GM10248 (cell line): Measurements from ENCODE around the gene KRTAP5-10.
"Not testable (repeated sequence)": the region's sequence is repeated elsewhere in the genome, so short reads cannot be mapped to it uniquely, and the experiment has no call there.

Experiments
- CTCF ChIA-PET: fragments of 300-600 bp; sonication (Branson Sonifier 250); formaldehyde crosslinking; extraction: SDS; loops from one replicate; lab custom pipeline; 2021; ENCODE audit warnings: antibody characterized with exemption; lab: Yijun Ruan, JAX
- POLR2A ChIA-PET: fragments of 350-650 bp; sonication (Branson Sonifier 250); formaldehyde crosslinking; extraction: SDS; loops from one replicate; lab custom pipeline; 2020; ENCODE audit warnings: antibody characterized with exemption; lab: Yijun Ruan, JAX
- DNase-seq: peaks from one replicate; pipeline ENCODE4 v3.0.0; 2012; ENCODE audit errors: extremely low spot score
- TF ChIP-seq, protein P1 (sequence below): IDR thresholded peaks from 2 replicates; pipeline ENCODE4 v1.5.1; 2012; ENCODE audit warnings: mild to moderate bottlenecking, low read depth; ENCODE audit errors: extremely low read depth, missing control alignments, control extremely low read depth

KRTAP5-10 gene

DNA sequence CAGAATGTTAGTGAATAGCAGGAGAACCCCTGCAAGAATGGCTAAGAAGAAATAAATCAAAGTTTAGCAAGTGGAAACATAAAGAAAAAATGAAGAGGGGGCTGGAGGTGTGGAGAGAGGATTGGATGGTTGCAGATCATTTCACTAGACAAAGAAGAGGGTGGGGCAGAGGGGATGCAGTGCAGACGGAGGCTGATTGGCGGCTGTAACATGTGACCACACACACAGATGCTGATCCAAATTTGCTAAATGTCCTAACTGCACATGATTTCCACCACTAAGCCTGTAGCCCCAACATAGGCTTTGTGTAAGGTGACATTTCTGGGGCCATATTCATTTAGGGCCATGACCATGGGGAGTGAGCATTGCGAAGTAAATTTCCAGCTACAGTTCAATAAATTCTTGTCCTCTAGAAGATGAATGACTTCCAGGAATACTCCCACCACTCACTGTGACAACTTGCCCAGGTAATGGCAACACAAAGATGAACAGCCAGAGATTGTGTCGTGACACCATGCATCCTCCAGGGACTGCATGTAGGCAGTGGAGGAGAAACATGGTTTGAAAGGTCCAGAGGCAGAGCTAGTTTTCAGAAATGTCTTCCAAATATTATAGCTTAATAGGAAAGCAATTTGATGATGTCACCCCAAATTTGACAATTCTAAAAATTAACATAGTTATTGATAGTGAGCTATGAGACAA is 10.5 kb downstream of the KRTAP5-10 start:
- POLR2A ChIA-PET = no interaction called here
- CTCF ChIA-PET = interaction anchor here (1.3 to 1.4 kb wide), 2 partner anchors 13 to 129 kb away, joined by 3 to 4 read pairs; no protein-coding TSS in a partner anchor
- TF ChIP-seq, protein P1, sequence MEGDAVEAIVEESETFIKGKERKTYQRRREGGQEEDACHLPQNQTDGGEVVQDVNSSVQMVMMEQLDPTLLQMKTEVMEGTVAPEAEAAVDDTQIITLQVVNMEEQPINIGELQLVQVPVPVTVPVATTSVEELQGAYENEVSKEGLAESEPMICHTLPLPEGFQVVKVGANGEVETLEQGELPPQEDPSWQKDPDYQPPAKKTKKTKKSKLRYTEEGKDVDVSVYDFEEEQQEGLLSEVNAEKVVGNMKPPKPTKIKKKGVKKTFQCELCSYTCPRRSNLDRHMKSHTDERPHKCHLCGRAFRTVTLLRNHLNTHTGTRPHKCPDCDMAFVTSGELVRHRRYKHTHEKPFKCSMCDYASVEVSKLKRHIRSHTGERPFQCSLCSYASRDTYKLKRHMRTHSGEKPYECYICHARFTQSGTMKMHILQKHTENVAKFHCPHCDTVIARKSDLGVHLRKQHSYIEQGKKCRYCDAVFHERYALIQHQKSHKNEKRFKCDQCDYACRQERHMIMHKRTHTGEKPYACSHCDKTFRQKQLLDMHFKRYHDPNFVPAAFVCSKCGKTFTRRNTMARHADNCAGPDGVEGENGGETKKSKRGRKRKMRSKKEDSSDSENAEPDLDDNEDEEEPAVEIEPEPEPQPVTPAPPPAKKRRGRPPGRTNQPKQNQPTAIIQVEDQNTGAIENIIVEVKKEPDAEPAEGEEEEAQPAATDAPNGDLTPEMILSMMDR = no peak
- no peak for DNase-seq

DNA sequence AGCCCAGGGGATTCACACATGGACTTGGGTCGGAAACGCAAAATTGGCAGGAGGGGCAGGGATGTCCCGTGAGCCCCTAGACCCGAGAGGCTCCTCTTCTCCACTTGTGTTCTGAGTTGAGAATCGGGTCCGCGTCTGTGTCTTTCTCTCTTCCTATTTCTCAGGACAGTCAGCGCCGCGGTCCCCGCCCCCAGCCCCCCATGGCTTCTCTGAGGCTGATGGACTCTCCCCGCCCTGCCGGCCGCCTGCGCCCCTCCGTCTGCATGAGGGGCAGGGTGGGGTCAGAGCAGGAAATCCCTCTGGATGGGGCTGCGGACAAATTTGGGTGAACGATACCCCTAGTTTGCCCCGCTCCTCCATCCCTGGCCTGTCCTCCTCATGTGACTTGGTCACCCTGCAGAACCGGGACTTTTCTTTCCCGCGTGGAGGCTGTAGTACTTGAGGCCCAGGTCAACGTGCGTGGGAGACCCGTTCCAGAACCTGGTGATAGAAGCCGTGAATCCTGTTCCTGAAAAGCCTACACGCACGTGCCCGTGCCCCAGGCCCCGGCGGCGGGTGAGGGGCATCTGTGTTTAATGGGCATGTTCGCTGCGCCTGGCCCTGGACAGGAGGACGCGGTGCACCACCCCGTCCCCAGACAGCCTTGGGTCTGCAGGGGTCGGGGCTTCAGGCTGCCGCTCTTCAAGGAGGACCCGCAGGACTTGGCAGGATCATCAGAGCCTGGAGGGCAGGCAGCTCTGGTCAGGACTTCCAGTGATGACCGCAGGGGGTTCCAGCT is 11.5 kb downstream of the KRTAP5-10 start:
- POLR2A ChIA-PET, DNase-seq: not testable (repeated sequence)
- CTCF ChIA-PET = interaction anchor here (1.3 to 1.4 kb wide), 2 partner anchors 12 to 130 kb away, joined by 3 to 4 read pairs; no protein-coding TSS in a partner anchor

DNA sequence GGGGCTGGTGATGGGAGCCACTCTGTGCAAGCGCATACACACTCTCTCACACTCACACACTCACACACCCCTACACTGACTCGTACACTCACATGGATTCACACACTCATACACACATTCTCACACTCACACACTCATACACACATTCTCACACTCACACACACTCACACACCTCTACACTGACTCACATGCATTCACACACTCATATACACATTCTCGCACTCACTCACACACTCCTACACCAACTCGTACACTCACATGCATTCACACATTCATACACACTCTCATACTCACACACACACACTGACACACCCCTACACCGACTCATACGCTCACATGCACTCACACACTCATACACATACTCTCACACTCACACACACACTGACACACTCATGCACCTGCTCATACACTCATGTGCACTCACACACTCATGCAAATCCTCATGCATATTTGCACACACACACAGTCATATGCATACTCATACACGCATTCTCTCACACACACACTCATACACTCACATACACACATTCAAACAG is 12.2 kb downstream of the KRTAP5-10 start:
- no peak for DNase-seq
- POLR2A ChIA-PET = no interaction called here
- TF ChIP-seq, protein P1 = no peak
- CTCF ChIA-PET = no interaction called here

DNA sequence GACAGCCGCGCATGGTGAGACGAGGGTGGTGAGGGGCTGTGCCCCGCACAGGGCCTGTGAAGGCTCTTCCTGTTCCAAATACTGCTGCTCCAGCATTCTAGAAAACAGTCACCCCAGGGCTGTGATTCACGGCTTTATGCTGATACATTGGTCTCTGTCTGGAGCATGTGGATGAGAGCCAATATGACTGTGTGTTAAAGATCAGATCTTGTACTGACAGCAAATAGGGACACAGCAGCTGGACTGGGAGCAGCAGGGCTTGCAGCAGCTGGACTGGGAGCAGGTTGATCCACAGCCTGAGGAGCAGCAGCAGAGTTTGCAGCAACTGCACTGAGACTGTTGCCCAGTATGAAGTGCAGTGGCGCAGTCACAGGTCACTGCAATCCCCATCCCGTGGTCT is 14.2 kb downstream of the KRTAP5-10 start:
- DNase-seq, POLR2A ChIA-PET: not testable (repeated sequence)

DNA sequence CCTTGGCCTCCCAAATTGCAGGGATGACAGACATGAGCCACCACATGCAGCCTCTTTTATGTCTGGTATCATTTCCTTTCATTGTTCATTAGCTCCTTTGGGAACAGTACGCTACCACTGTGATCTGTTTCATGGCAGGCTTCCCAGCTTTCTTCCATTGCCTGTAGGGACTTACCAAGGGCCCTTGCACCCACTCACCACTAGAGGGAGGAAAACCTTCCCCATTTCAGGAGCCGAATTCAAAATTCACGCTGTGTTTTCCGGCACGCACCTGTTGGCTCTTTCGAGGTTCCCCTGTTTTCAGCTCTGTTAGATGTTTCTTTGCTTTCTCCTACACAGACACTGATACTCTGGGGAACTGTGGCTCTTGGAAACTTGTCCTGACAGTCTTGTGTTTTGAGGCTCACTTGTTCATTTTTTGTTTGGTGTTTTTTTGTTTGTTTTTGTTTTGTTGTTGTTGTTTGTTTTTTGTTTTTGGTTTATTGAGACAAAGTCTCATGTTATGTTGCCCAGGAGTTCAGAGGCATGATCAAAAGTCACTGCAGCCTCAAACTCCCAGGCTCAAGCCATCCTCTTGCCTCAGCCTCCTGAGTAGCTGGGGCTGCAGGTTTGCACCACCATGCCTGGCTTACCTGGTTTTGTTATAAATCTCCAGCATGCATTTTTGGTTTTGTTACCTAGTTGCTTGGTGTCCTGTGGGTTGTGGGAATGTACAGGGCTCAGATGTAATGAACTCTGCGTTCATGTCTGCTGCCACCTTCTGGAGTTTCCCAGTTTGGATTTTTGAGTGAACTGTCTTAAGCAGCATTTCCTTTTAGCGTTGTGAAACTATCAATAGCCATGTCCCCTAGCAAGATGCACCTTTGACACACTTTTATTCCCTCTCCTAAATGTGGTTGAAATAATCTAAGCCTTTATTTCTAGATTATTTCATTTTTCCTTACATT is 15.0 kb downstream of the KRTAP5-10 start:
- ChIA-PET CTCF (interaction anchor here (0.6 to 2.0 kb wide), 8 partner anchors 9 to 143 kb away, joined by 3 to 9 read pairs (median 4); partner anchors contain the start of genes KRTAP5-10 and NADSYN1), POLR2A (no interaction called here)
- peak; percentile 49 for DNase-seq
- TF ChIP-seq, protein P1 = peak; percentile 77

More for the DNA sequence above, 14.2 kb downstream of the KRTAP5-10 start:
- CTCF ChIA-PET = interaction anchor here (0.6 to 2.0 kb wide), 7 partner anchors 10 to 142 kb away, joined by 3 to 9 read pairs (median 5); partner anchors contain the start of genes KRTAP5-10 and NADSYN1

DNA sequence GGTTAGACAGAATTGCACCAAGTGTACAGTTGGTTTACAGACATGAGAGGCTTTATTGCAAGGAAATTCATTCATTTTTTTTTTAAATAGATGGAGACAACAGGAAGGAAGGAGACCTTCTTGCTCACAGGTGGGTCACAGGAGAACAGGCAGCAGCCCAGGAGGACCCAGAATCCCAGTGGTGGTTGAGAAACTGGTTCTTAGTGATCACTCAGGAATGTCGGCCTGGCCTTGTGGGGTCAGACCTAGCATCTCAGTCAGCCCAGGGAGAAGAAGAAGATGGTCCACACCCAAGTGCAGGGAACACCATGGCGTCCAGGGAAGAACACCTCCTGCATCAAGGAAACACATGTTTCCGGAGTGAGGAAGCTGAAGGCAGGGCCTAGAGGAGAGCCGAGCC is 16.5 kb downstream of the KRTAP5-10 start:
- DNase-seq = no peak
- TF ChIP-seq, protein P1 = no peak
- CTCF ChIA-PET = interaction anchor here (0.7 kb wide), 1 partner anchor 18 kb away, joined by 3 read pairs; no protein-coding TSS in a partner anchor
- POLR2A ChIA-PET = no interaction called here
